ENCODE measurements around the gene SRC. TPM values are rescaled to one million over a fixed set of nuclear protein-coding genes. Genes with fewer than 3 reads are reported as not detected.

SRC gene
- total RNA-seq, 4 donors from 2014 or later, result 21.8 to 30.9 (median 25.1) TPM

- DNase-seq (ENCODE audit: low spot score in 2 of 2), result peak in 1 of 2 donors; percentile 78
- no peak overlapping the region for H3K4me3 ChIP-seq (ENCODE audit: low read depth, poor library complexity, severe bottlenecking)
- intact Hi-C loops (cut with DNase I; ENCODE audit: low total_unique reads), result no loop called here
- TF ChIP-seq POLR2A (IDR thresholded peaks at IDR 0.05), result no peak
- TF ChIP-seq, protein P1, sequence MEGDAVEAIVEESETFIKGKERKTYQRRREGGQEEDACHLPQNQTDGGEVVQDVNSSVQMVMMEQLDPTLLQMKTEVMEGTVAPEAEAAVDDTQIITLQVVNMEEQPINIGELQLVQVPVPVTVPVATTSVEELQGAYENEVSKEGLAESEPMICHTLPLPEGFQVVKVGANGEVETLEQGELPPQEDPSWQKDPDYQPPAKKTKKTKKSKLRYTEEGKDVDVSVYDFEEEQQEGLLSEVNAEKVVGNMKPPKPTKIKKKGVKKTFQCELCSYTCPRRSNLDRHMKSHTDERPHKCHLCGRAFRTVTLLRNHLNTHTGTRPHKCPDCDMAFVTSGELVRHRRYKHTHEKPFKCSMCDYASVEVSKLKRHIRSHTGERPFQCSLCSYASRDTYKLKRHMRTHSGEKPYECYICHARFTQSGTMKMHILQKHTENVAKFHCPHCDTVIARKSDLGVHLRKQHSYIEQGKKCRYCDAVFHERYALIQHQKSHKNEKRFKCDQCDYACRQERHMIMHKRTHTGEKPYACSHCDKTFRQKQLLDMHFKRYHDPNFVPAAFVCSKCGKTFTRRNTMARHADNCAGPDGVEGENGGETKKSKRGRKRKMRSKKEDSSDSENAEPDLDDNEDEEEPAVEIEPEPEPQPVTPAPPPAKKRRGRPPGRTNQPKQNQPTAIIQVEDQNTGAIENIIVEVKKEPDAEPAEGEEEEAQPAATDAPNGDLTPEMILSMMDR (IDR thresholded peaks at IDR 0.05), result no peak
- 88 to 96% methylated on average over 7 of the region's 7 CpGs for WGBS, 2 donors
These were observed 3.0 kb downstream of the SRC start for GRCh38 chr20:37348792-37349516.

GRCh38 chr20:37349517-37350491 lies 3.9 kb downstream of the SRC start:
- no peak overlapping the region for H3K4me3 ChIP-seq (ENCODE audit: low read depth, poor library complexity, severe bottlenecking)
- DNase-seq (ENCODE audit: low spot score in 2 of 2), result peak in 1 of 2 donors; percentile 85
- WGBS, 2 donors, result 59 to 66% methylated on average over 16 of the region's 16 CpGs
- intact Hi-C loops (cut with DNase I; ENCODE audit: low total_unique reads), result no loop called here
- TF ChIP-seq POLR2A (IDR thresholded peaks at IDR 0.05), result no peak
- TF ChIP-seq, protein P1 (IDR thresholded peaks at IDR 0.05), result no peak

DNA sequence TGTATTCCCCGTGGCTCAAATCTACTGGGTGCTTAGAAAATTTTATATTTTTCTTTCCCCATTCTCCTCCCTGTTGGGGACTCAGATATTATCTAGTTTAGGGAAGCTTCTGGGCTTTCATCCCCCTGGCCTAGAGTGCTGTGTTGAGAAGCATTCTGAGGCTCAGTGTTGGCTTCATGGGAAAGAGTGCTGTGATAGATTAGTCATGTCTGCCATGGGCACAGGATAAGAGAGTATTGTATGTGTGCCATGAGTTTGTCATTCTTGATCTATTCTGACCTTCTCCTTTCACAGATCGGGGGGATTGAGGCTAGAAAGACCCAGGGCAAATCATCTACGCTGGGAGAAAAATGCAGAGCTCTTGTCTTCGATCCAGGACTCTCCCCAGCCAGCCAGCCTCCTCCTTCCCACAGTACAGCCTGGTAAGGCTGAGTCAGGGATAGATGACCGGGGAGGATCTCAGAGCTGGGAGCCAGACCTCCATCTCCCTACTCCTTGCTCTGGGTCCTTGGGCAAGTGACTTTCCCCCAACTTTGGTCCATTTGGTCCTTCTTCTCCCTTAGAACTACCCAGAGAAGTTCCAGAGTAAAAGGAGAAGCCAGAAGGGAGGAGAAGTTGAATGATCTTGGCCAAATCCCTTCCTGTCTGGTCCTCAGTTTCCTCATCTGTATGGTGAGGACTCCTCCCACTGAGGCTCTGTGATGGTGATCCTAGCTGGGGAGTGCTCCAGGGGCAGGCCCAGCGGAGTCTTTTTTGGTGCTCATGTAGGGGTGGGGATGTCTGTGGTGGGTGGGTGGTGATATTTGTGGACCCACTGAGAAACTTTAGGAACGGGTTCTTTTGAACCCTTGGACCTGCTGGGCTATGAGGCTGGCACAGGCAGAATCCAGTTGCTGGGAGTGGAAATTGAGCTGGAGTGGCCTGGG lies 5.0 kb downstream of the SRC start:
- 85 to 88% methylated on average over 7 of the region's 7 CpGs for WGBS, 2 donors
- H3K4me3 ChIP-seq (ENCODE audit: low read depth, poor library complexity, severe bottlenecking), result no peak overlapping the region
- no peak for TF ChIP-seq POLR2A (IDR thresholded peaks at IDR 0.05)
- TF ChIP-seq, protein P1 (IDR thresholded peaks at IDR 0.05), result no peak
- intact Hi-C loops (cut with DNase I; ENCODE audit: low total_unique reads), result no loop called here
- no peak for DNase-seq (ENCODE audit: low spot score in 2 of 2)

DNA sequence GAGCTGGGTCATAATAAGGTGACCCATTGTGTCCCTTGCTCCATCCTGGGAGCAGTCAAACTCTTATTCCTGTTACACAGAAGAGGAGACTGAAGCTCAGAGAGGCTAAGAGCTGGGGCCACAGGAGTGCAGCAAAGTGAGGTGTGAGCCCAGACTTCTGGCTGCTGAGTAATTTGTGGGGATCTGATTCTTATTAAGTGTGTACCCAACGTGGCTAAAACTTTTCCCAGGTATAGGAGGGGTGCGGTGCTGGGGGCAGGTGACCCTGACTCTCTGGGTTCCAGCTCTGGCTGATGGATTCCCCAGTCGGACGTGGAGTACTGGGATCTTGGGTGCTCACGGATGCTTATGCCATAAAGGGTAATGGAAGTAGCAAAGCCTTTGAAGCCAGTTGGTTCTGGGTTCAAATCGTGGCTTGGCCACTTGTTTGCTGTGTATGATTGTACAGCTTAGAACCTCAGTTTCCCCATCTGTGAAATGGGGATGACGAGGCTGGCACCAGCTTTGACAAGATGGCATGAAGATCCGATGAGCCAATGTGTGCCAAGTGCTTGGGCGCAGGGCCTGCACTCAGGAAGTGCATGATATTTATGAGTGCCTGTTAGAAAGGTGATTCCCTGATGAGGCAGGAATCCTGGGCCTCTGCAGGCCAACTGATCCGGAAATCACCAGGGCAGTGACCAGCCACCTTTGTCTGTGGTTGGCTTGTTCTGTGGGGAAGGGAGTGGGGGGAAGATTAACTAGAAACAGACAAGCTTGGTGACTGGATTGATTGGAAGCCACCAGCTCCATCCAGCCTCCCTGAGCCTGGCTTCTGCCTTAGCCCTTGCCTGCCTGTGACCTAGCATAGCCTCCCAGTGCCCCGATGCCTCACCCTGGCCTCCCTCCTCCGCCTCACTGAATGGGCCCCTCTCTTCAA lies 6.0 kb downstream of the SRC start:
- no peak for DNase-seq (ENCODE audit: low spot score in 2 of 2)
- 79% methylated on average over 12 of the region's 12 CpGs for WGBS, 2 donors

More for the DNA sequence above, 6.0 kb downstream of the SRC start:
- TF ChIP-seq, protein P1 (IDR thresholded peaks at IDR 0.05), result no peak
- no peak for TF ChIP-seq POLR2A (IDR thresholded peaks at IDR 0.05)
- no peak overlapping the region for H3K4me3 ChIP-seq (ENCODE audit: low read depth, poor library complexity, severe bottlenecking)
- intact Hi-C loops (cut with DNase I; ENCODE audit: low total_unique reads), result no loop called here

All from lower leg skin (tissue), 4 donors.